SK-N-SH (cell line): ENCODE measurements around the gene SLC6A20. TPM values are rescaled to one million over a fixed set of nuclear protein-coding genes. Genes with fewer than 3 reads are reported as not detected.

ENCODE experiments used
- CTCF ChIA-PET: fragments of 300-600, 350-600 bp; formaldehyde crosslinking; extraction: SDS; loops from one replicate; lab custom pipeline; 2021; lab: Yijun Ruan, JAX
- POLR2A ChIA-PET: fragments of 350-600 bp; sonication (Branson Sonifier 250); formaldehyde crosslinking; extraction: SDS; loops from one replicate; lab custom pipeline; 2020; ENCODE audit warnings: antibody characterized with exemption, inconsistent platforms; lab: Yijun Ruan, JAX
- DNase-seq: peaks from one replicate; pipeline ENCODE4 v3.0.0; 2012
- H2AFZ ChIP-seq: fragments of 200-600 bp; sonication (generic); 2 replicates; pipeline ENCODE4 v1.8.1; 2016; ENCODE audit warnings: antibody characterized with exemption, mild to moderate bottlenecking, low read depth
- H3F3A ChIP-seq: fragments of 200-600 bp; sonication (generic); replicated peaks from 2 replicates; pipeline ENCODE3; 2016; ENCODE audit warnings: antibody characterized with exemption, mild to moderate bottlenecking; ENCODE audit not compliant: insufficient read depth
- H3K27ac ChIP-seq, 2 experiments: fragments of 200-500 bp in 1 of 2; fragments of 200-600 bp in 1 of 2; sonication (Bioruptor generic) in 1 of 2; sonication (generic), shearing (Covaris generic) in 1 of 2; 2 replicates each; pipeline versions ENCODE4 v1.5.1 to v1.6.1; 2014 to 2016; ENCODE audit warnings: low read depth in 2 of 2, inconsistent platforms in 1 of 2, low read length in 1 of 2, mild to moderate bottlenecking in 1 of 2, mixed read lengths in 1 of 2
- H3K27me3 ChIP-seq: fragments of 200-600 bp; sonication (generic), shearing (Covaris generic); 2 replicates; pipeline ENCODE4 v1.6.1; 2016; ENCODE audit warnings: mixed run types; ENCODE audit not compliant: insufficient read depth
- H3K36me3 ChIP-seq, 2 experiments: fragments of 200-500 bp in 1 of 2; fragments of 200-600 bp in 1 of 2; sonication (Bioruptor generic) in 1 of 2; sonication (generic) in 1 of 2; replicated peaks in 1 of 2; 2 replicates each; pipeline versions ENCODE3 to v1.5.1; 2014 to 2016; ENCODE audit warnings: low read length in 1 of 2, mild to moderate bottlenecking in 1 of 2; ENCODE audit not compliant: insufficient read depth in 2 of 2, control insufficient read depth in 1 of 2
- H3K4me1 ChIP-seq, 2 experiments: fragments of 200-500 bp in 1 of 2; fragments of 200-600 bp in 1 of 2; sonication (Bioruptor generic) in 1 of 2; sonication (generic), shearing (Covaris generic) in 1 of 2; 2 replicates each; pipeline versions ENCODE4 v1.5.1 to v1.6.1; 2014 to 2016; ENCODE audit warnings: low read depth in 1 of 2, low read length in 1 of 2, mixed run types in 1 of 2; ENCODE audit not compliant: insufficient read depth in 2 of 2, control insufficient read depth in 1 of 2
- H3K4me2 ChIP-seq: fragments of 200-600 bp; sonication (generic), shearing (Covaris generic); 2 replicates; pipeline ENCODE4 v1.6.1; 2017; ENCODE audit warnings: mixed run types
- H3K4me3 ChIP-seq, 2 experiments: fragments of 200-500 bp in 1 of 2; fragments of 200-600 bp in 1 of 2; sonication (Bioruptor generic) in 1 of 2; sonication (generic), shearing (Covaris generic) in 1 of 2; 2 replicates each; pipeline versions ENCODE4 v1.5.1 to v1.8.1; 2014 to 2016; ENCODE audit warnings: low read depth in 2 of 2, inconsistent platforms in 1 of 2, low read length in 1 of 2, mild to moderate bottlenecking in 1 of 2, mixed read lengths in 1 of 2, moderate library complexity in 1 of 2
- H3K79me2 ChIP-seq: fragments of 200-600 bp; sonication (generic); 2 replicates; pipeline ENCODE4 v1.8.1; 2017; ENCODE audit warnings: mild to moderate bottlenecking; ENCODE audit not compliant: insufficient read depth
- H3K9ac ChIP-seq: fragments of 200-600 bp; sonication (generic); 2 replicates; pipeline ENCODE4 v1.6.1; 2017; ENCODE audit warnings: mixed run types
- H3K9me2 ChIP-seq: fragments of 200-600 bp; sonication (generic); 2 replicates; pipeline ENCODE4 v1.6.1; 2017; ENCODE audit warnings: mixed run types
- H3K9me3 ChIP-seq: fragments of 200-600 bp; sonication (generic); 2 replicates; pipeline ENCODE4 v1.6.1; 2017; ENCODE audit warnings: mixed run types, mild to moderate bottlenecking, moderate library complexity
- H4K20me1 ChIP-seq: fragments of 200-600 bp; sonication (generic); 2 replicates; pipeline ENCODE4 v1.6.1; 2017; ENCODE audit warnings: mild to moderate bottlenecking, mixed run types; ENCODE audit not compliant: insufficient read depth
- EP300 ChIP-seq, 2 experiments: IDR thresholded peaks; 2 replicates each; pipeline versions ENCODE4 v1.4.0 to v1.6.1; 2012; ENCODE audit warnings: borderline replicate concordance in 1 of 2, low read depth in 1 of 2, low read length in 1 of 2
- FOXJ3 ChIP-seq: sonication (generic); formaldehyde crosslinking; IDR thresholded peaks from 2 replicates; pipeline ENCODE4 v1.5.1; 2020; ENCODE audit warnings: mild to moderate bottlenecking, missing genetic modification reagents
- JUND ChIP-seq: IDR thresholded peaks from 2 replicates; pipeline ENCODE4 v1.4.0; 2012
- MEF2A ChIP-seq: IDR thresholded peaks from 2 replicates; pipeline ENCODE4 v1.4.0; 2012; ENCODE audit warnings: low read depth, borderline replicate concordance
- POLR2AphosphoS5 ChIP-seq: IDR thresholded peaks from 2 replicates; pipeline ENCODE4 v1.6.1; 2012; ENCODE audit warnings: low read depth, low read length
- RAD21 ChIP-seq: IDR thresholded peaks from 2 replicates; pipeline ENCODE4 v1.6.1; 2012; ENCODE audit warnings: mild to moderate bottlenecking, low read length
- RXRA ChIP-seq: IDR thresholded peaks from 2 replicates; pipeline ENCODE4 v1.4.0; 2012; ENCODE audit warnings: low read depth, mild to moderate bottlenecking, borderline replicate concordance
- TCF12 ChIP-seq: IDR thresholded peaks from 2 replicates; pipeline ENCODE4 v1.4.0; 2012
- YY1 ChIP-seq: IDR thresholded peaks from 2 replicates; pipeline ENCODE4 v1.4.0; 2012; ENCODE audit warnings: low read depth, mild to moderate bottlenecking
- WGBS: methylation state at CpG from one replicate; pipeline ENCODE4 v1.1.6; 2017; ENCODE audit warnings: low lambda C conversion rate; 5-methylcytosine and 5-hydroxymethylcytosine counted together
- polyA plus RNA-seq, 3 experiments: library from polyadenylated mRNA; depleted of rRNA; stranded (reverse); fragments of >200 nt; gene quantifications; 2 replicates each; pipeline ENCODE4 v1.2.3, GENCODE V29; 2012
- small RNA-seq, 7 experiments: library from RNA; depleted of rRNA; stranded (forward); fragments of <200 nt; gene quantifications; one replicate each; pipeline ENCODE3, GENCODE V24; 2012

Gene SLC6A20
- polyA plus RNA-seq, 1 of the 3 experiments (the other 2 are of a cell fraction), result not detected

DNA sequence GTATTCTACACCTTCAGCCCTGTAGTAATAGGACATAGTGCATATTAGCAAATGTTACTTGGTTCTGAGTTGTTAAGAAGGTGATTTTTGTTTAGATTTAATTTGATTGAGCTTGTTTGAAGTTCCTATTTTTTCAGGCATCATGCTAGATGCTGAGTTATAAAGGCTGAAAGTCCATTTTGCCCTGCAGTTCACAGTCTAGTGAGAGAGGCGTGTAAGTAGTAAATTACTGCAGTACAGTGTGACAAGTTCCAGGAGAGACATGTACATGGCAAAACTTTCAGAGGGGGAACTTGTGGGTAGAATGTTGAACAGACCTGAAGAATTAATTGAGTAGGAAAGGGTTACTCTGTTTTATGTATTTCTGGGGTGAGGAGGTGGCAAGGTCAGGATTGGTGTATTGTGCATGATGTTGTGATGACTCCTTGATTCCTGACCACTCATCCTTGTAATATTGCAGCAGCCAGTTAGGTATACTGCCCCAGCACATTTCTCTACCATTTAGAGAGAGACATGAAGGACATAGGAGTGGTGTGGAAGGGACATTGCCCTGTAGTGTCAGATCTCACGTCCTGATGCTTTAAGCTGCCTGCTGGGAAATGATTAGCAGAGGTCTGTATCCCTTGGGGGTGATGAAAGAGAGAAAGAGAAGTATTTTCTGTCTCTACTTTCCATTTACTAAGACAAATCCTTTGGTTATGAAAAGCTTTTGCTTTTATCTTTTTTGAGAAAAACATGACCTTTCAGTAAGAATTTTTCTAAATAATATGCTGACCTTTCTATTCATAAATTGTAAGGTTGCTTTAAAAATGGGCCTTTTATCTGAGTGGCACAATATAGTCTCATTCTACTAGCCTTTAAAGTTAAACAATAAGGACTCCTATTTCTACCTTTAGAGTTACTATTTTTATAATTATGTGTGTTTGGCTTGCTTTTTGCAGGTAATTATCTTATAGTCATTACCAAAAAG lies 90.2 kb downstream of the SLC6A20 start:
- TF ChIP-seq MEF2A (no peak), YY1 (no peak), JUND (no peak), FOXJ3 (CRISPR knock-in tag) (no peak), EP300 (IDR thresholded peaks at IDR 0.05; ENCODE audit: borderline replicate concordance in 1 of 2, low read depth in 1 of 2, low read length in 1 of 2) (no peak), RAD21 (no peak), RXRA (no peak), TCF12 (no peak), POLR2AphosphoS5 (no peak)
- ChIA-PET POLR2A (no interaction called here), CTCF (interaction anchor here (1.3 to 3.5 kb wide), 2 partner anchors 12 to 46 kb away, joined by 4 to 19 read pairs; no protein-coding TSS in a partner anchor)
- no peak for DNase-seq
- Histone ChIP-seq H3K4me3 (no peak overlapping the region), H3K9me2 (no peaks in the 10 kb centered on the region), H3K4me2 (no peak overlapping the region), H3F3A (peaks cover 5% of the 10 kb centered on the region), H3K27ac (no peak overlapping the region; a peak in 1 of 4 replicates), H3K36me3 (peaks cover 43 to 70% of the 10 kb centered on the region in 2 experiments), H2AFZ (no peak overlapping the region), H3K4me1 (no peaks in the 10 kb centered on the region; a peak in 1 of 4 replicates), H3K9me3 (no peaks in the 10 kb centered on the region), H4K20me1 (peaks cover 24% of the 10 kb centered on the region), H3K27me3 (no peaks in the 10 kb centered on the region), H3K9ac (no peak overlapping the region), H3K79me2 (peaks cover 44% of the 10 kb centered on the region)
- 93% methylated on average over 2 of the region's 2 CpGs for WGBS

Small RNAs within 50 kb of the gene (small RNA-seq; reads per million reads assigned to genes)
- gene RN7SL145P, result 0 reads per million in 7 experiments

Other genes starting within 250 kb of the SLC6A20 start
- 7.6 and 10.5 TPM in 2 replicates for gene LIMD1, start 201.8 kb downstream of the SLC6A20 start, polyA plus RNA-seq (2012; rRNA removed)
- 11.2 and 16.7 TPM in 2 replicates for gene SACM1L, start 107.1 kb downstream of the SLC6A20 start, polyA plus RNA-seq (2012; rRNA removed)
- gene LZTFL1, start 45.6 kb upstream of the SLC6A20 start, polyA plus RNA-seq (2012; rRNA removed), result 11.9 and 19.7 TPM in 2 replicates
- not detected in 2 replicates for gene CCR9, start 90.0 kb upstream of the SLC6A20 start, polyA plus RNA-seq (2012; rRNA removed)
- not detected in 2 replicates for gene CXCR6, start 146.9 kb upstream of the SLC6A20 start, polyA plus RNA-seq (2012; rRNA removed)
- 5.5 and 5.7 TPM in 2 replicates for gene FYCO1, start 199.3 kb upstream of the SLC6A20 start, polyA plus RNA-seq (2012; rRNA removed)
- not detected in 2 replicates for gene XCR1, start 230.9 kb upstream of the SLC6A20 start, polyA plus RNA-seq (2012; rRNA removed)